PC-3 (cell line): ENCODE results near the gene CEP170B.

Source experiments
- CTCF ChIP-seq: fragments of 300-600 bp; sonication (generic); conservative IDR thresholded peaks from 2 replicates; pipeline ENCODE4 v1.5.1; 2017; ENCODE audit warnings: antibody characterized with exemption, low read depth, mild to moderate bottlenecking, low read length
- EZH2 ChIP-seq: fragments of 300-600 bp; sonication (generic); IDR thresholded peaks from one replicate; pipeline ENCODE4 v1.6.1; 2017; ENCODE audit warnings: antibody characterized with exemption, mild to moderate bottlenecking, low read length; ENCODE audit not compliant: unreplicated experiment

GRCh38 chr14:104845033-104845666 is 19.9 kb upstream of the CEP170B start:
- TF ChIP-seq CTCF (no peak), EZH2 (no peak)
